GM23338 (cell line): ENCODE results near the gene PDE10A.

Experiments used
- CREB1 ChIP-seq: fragments of 250-450 bp; sonication (Bioruptor Pico); IDR thresholded peaks from 2 replicates; pipeline ENCODE4 v1.5.0; 2020; ENCODE audit warnings: low read depth, mild to moderate bottlenecking, moderate library complexity
- CTCF ChIP-seq, 2 experiments: fragments of 200-600 bp in 1 of 2; sonication (generic) in 1 of 2; conservative IDR thresholded peaks; 2 replicates each; pipeline versions ENCODE4 v1.5.1 to v1.6.1; 2016 to 2017; ENCODE audit warnings: antibody characterized with exemption in 2 of 2, low read depth in 2 of 2, mild to moderate bottlenecking in 2 of 2, moderate library complexity in 1 of 2
- EZH2 ChIP-seq: fragments of 200-600 bp; sonication (generic); IDR thresholded peaks from one replicate; pipeline ENCODE4 v1.8.0; 2017; ENCODE audit warnings: antibody characterized with exemption, mild to moderate bottlenecking, low read depth; ENCODE audit not compliant: unreplicated experiment
- EZH2phosphoT487 ChIP-seq: fragments of 200-600 bp; sonication (generic); IDR thresholded peaks from one replicate; pipeline ENCODE4 v1.8.1; 2018; ENCODE audit warnings: antibody characterized with exemption; ENCODE audit not compliant: unreplicated experiment
- JUNB ChIP-seq: IDR thresholded peaks from one replicate; pipeline ENCODE4 v1.6.1; 2016; ENCODE audit warnings: antibody characterized with exemption; ENCODE audit not compliant: unreplicated experiment
- ZNF114 ChIP-seq: fragments of 250-450 bp; sonication (Bioruptor Pico); IDR thresholded peaks from 2 replicates; pipeline ENCODE4 v1.5.0; 2020; ENCODE audit warnings: mild to moderate bottlenecking, moderate library complexity

- TF ChIP-seq CTCF (conservative IDR thresholded peaks at IDR 0.05; ENCODE audit: low read depth in 2 of 2) = no peak
- TF ChIP-seq CREB1 (CRISPR knock-in tag) = no peak
- no peak for TF ChIP-seq JUNB
- no peak for TF ChIP-seq EZH2
- no peak for TF ChIP-seq ZNF114 (CRISPR knock-in tag)
- TF ChIP-seq EZH2phosphoT487 = no peak
These were observed 259.9 kb downstream of the PDE10A start for GRCh38 chr6:165403006-165403595.
